GM12878 (cell line): ENCODE results near the gene NRBF2. TPM values are rescaled to one million over a fixed set of nuclear protein-coding genes. Genes with fewer than 3 reads are reported as not detected.

Experiments
- BCL11A ChIP-seq: IDR thresholded peaks from 2 replicates; pipeline ENCODE4 v1.6.1; 2011; ENCODE audit warnings: low read depth, low read length
- BRCA1 ChIP-seq: IDR thresholded peaks from 2 replicates; pipeline ENCODE4 v1.6.1; 2011; ENCODE audit warnings: low read depth, low read length, improper control_type of control experiment
- FOXM1 ChIP-seq: IDR thresholded peaks from 2 replicates; pipeline ENCODE4 v1.6.1; 2012; ENCODE audit warnings: low read depth, mild to moderate bottlenecking, inconsistent platforms, low read length, moderate library complexity
- IRF4 ChIP-seq: IDR thresholded peaks from 2 replicates; pipeline ENCODE4 v1.6.1; 2011; ENCODE audit warnings: low read depth, low read length
- JUNB ChIP-seq: IDR thresholded peaks from 2 replicates; pipeline ENCODE4 v1.6.1; 2016; ENCODE audit warnings: antibody characterized with exemption, mild to moderate bottlenecking
- MTA3 ChIP-seq: IDR thresholded peaks from 2 replicates; pipeline ENCODE4 v1.6.1; 2012; ENCODE audit warnings: low read length, inconsistent platforms, borderline replicate concordance
- NR2C1 ChIP-seq: fragments of 450-650 bp; IDR thresholded peaks from 2 replicates; pipeline ENCODE4 v1.6.1; 2017; ENCODE audit warnings: antibody characterized with exemption, mild to moderate bottlenecking, moderate library complexity
- PML ChIP-seq: IDR thresholded peaks from 2 replicates; pipeline ENCODE4 v1.6.1; 2012; ENCODE audit warnings: low read length, inconsistent platforms
- RAD21 ChIP-seq: IDR thresholded peaks from 2 replicates; pipeline ENCODE4 v1.6.1; 2011; ENCODE audit warnings: mild to moderate bottlenecking, low read depth, low read length, moderate library complexity; ENCODE audit not compliant: insufficient read depth
- RUNX3 ChIP-seq: IDR thresholded peaks from 2 replicates; pipeline ENCODE4 v1.6.1; 2012; ENCODE audit warnings: low read length, inconsistent platforms
- SMC3 ChIP-seq: IDR thresholded peaks from 2 replicates; pipeline ENCODE4 v1.6.1; 2011; ENCODE audit warnings: low read length, improper control_type of control experiment, borderline replicate concordance
- YY1 ChIP-seq: IDR thresholded peaks from 2 replicates; pipeline ENCODE4 v1.6.1; 2011; ENCODE audit warnings: low read depth, mild to moderate bottlenecking, low read length
- ZZZ3 ChIP-seq: IDR thresholded peaks from 2 replicates; pipeline ENCODE4 v1.6.1; 2011; ENCODE audit warnings: low read depth; ENCODE audit not compliant: control insufficient read depth, insufficient read length
- polyA plus RNA-seq, 11 experiments: library from polyadenylated mRNA; depleted of rRNA in 4 of 11; unstranded in 6 of 11; stranded (reverse) in 5 of 11; fragments of >200 nt; fragmentation: Nextera tagmentation in 4 of 11; fragmentation: Illumina TruSeq in 1 of 11; extraction: Ambion mirVana in 4 of 11; extraction: Trizol in 1 of 11; gene quantifications; 1 replicate in 1 of 11; 2 replicates in 10 of 11; pipeline versions ENCODE4 v1.2.1 to v1.2.3, GENCODE V29; 2011 to 2016; ENCODE audit warnings: inconsistent platforms in 2 of 11, missing spikeins in 2 of 11, low read depth in 1 of 11
- total RNA-seq, 4 experiments: library from RNA; depleted of rRNA in 3 of 4; stranded (reverse); fragments of >200 nt in 3 of 4; fragmentation: Illumina TruSeq in 1 of 4; extraction: Trizol in 1 of 4; gene quantifications; 2 replicates each; pipeline versions ENCODE4 v1.2.1 to v1.2.3, GENCODE V29; 2013 to 2021
- TF ChIP-seq, protein P1 (sequence below): fragments of 450-650 bp; IDR thresholded peaks from 2 replicates; pipeline ENCODE4 v1.6.1; 2017; ENCODE audit warnings: mild to moderate bottlenecking, low read depth, inconsistent platforms; ENCODE audit not compliant: poor library complexity, severe bottlenecking
- TF ChIP-seq, protein P2 (sequence below): IDR thresholded peaks from 2 replicates; pipeline ENCODE4 v1.6.1; 2012; ENCODE audit warnings: low read depth, low read length, improper control_type of control experiment
- TF ChIP-seq, protein P3 (sequence below): fragments of 450-650 bp; IDR thresholded peaks from 2 replicates; pipeline ENCODE4 v1.6.1; 2018; ENCODE audit warnings: mild to moderate bottlenecking, low read depth, moderate library complexity; ENCODE audit not compliant: partially characterized antibody

Gene NRBF2
- total and polyA plus RNA-seq, 10 of the 15 experiments (the other 5 are each of a cell fraction or from before 2014, with no cell fraction given): 17.8 to 39.8 (median 27.7) TPM

DNA sequence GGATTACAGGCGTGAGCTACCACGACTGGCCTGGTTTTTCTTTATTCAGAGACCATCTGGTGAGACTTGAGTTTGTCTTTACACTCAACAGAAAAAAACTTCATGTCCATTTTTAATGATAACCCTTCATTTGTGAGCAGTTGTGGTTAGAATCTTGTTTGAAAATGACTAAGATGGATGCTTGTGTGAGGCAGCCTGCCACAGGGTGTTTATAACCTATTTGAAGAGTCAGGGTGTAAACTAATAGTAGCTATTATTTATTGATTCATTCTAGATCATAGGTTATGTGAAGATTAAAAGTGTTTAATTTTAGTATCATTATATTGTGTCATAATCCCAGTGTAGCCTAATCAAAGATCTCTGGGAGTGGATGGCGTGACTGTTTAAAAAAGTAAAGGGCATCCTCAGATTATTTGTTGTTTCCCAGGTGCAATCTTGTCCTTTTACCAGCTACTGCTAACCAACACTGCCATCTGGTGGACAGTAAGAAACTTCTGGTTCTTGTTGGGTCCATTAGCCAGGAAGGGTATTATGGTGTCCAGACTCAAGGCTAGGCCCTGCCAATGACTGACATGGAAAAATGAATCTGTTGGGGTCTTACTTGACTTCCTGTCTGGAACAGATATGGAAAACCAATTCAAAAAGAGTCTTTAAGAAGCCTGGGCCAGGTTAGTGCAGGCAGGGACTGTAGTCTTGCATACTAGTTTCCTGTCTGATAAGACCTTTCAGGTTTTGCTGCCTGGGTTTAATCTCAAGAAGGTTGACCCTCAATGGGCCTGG lies 24.9 kb downstream of the NRBF2 start (continued):
- 0 out of 2 replicates have a peak, but pooled peaks have one; percentile 39 for TF ChIP-seq MTA3
- TF ChIP-seq, protein P1, sequence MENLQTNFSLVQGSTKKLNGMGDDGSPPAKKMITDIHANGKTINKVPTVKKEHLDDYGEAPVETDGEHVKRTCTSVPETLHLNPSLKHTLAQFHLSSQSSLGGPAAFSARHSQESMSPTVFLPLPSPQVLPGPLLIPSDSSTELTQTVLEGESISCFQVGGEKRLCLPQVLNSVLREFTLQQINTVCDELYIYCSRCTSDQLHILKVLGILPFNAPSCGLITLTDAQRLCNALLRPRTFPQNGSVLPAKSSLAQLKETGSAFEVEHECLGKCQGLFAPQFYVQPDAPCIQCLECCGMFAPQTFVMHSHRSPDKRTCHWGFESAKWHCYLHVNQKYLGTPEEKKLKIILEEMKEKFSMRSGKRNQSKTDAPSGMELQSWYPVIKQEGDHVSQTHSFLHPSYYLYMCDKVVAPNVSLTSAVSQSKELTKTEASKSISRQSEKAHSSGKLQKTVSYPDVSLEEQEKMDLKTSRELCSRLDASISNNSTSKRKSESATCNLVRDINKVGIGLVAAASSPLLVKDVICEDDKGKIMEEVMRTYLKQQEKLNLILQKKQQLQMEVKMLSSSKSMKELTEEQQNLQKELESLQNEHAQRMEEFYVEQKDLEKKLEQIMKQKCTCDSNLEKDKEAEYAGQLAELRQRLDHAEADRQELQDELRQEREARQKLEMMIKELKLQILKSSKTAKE: no peak
- TF ChIP-seq RAD21: peak; percentile 97
- TF ChIP-seq BCL11A: no peak
- peak; percentile 29; the same call in 1 of the 2 replicates for TF ChIP-seq PML
- TF ChIP-seq, protein P2, sequence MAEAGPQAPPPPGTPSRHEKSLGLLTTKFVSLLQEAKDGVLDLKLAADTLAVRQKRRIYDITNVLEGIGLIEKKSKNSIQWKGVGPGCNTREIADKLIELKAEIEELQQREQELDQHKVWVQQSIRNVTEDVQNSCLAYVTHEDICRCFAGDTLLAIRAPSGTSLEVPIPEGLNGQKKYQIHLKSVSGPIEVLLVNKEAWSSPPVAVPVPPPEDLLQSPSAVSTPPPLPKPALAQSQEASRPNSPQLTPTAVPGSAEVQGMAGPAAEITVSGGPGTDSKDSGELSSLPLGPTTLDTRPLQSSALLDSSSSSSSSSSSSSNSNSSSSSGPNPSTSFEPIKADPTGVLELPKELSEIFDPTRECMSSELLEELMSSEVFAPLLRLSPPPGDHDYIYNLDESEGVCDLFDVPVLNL: no peak
- TF ChIP-seq, protein P3, sequence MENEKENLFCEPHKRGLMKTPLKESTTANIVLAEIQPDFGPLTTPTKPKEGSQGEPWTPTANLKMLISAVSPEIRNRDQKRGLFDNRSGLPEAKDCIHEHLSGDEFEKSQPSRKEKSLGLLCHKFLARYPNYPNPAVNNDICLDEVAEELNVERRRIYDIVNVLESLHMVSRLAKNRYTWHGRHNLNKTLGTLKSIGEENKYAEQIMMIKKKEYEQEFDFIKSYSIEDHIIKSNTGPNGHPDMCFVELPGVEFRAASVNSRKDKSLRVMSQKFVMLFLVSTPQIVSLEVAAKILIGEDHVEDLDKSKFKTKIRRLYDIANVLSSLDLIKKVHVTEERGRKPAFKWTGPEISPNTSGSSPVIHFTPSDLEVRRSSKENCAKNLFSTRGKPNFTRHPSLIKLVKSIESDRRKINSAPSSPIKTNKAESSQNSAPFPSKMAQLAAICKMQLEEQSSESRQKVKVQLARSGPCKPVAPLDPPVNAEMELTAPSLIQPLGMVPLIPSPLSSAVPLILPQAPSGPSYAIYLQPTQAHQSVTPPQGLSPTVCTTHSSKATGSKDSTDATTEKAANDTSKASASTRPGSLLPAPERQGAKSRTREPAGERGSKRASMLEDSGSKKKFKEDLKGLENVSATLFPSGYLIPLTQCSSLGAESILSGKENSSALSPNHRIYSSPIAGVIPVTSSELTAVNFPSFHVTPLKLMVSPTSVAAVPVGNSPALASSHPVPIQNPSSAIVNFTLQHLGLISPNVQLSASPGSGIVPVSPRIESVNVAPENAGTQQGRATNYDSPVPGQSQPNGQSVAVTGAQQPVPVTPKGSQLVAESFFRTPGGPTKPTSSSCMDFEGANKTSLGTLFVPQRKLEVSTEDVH: no peak
- peak; percentile 31; the same call in 1 of the 2 replicates for TF ChIP-seq JUNB
- TF ChIP-seq BRCA1: no peak
- TF ChIP-seq NR2C1: no peak
- peak; percentile 77 for TF ChIP-seq RUNX3
- TF ChIP-seq FOXM1: peak; percentile 63; the same call in 1 of the 2 replicates
- TF ChIP-seq SMC3: peak; percentile 94
- no peak for TF ChIP-seq ZZZ3
- peak; percentile 44; the same call in 1 of the 2 replicates for TF ChIP-seq YY1
- TF ChIP-seq IRF4: 0 out of 2 replicates have a peak, but pooled peaks have one; percentile 27
- TF ChIP-seq, all 136 proteins: peak for 10
